GM20000 (cell line): ENCODE data around the gene PBX1.

Source experiments
- DNase-seq: peaks from one replicate; pipeline ENCODE4 v3.0.0; 2012; ENCODE audit warnings: low spot score
- CTCF ChIP-seq: IDR thresholded peaks from 2 replicates; pipeline ENCODE4 v1.5.1; 2012; ENCODE audit warnings: mild to moderate bottlenecking, control low read depth; ENCODE audit errors: extremely low read depth, missing control alignments

The PBX1 gene

GRCh38 chr1:164739189-164739588 is 180.2 kb downstream of the PBX1 start:
- no peak for DNase-seq
- TF ChIP-seq CTCF: no peak

GRCh38 chr1:164740000-164740526 is 181.1 kb downstream of the PBX1 start:
- no peak for DNase-seq
- TF ChIP-seq CTCF: no peak

- no peak for TF ChIP-seq CTCF
- no peak for DNase-seq
Measured at GRCh38 chr1:164742745-164743144, 183.8 kb downstream of the PBX1 start.

DNA sequence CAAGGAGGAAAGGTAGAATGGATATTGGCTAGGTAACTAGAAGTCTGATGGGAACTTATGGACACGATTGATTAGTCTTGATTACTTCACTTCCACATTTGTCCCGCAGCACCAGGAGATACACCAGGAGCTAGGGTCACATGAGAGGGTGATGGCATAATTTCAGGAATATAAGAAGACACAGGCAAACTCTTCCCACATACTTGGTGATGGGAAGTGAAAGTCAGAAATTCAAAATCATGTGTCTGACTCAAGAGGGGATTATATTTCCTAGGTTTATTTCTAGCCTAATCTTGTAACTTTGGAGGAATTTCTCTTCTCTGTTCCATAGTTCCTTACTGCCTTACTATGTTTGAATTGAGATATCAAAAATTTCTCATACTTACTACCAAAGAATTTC is 185.0 kb downstream of the PBX1 start:
- no peak for DNase-seq
- TF ChIP-seq CTCF: no peak

DNA sequence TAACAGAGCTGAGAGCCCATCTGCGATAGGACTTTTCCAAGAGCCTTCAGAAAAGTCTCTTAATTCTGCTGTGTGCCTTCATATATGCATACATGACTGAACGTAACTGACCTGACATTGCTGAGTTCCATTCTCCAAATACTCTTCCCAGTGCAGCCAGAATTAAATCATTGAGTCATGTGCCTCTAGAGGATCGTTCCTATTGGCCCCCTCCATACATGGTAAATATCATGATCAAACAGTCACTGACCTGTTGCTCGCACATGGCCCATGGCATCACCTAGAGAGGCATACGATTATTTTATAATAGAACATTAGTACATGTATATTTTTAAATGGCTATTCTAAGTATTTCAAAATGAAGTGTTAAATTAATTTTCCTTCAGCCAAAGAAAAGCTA is 186.8 kb downstream of the PBX1 start:
- no peak for DNase-seq
- TF ChIP-seq CTCF: no peak

- TF ChIP-seq CTCF: no peak
- no peak for DNase-seq
Measured at GRCh38 chr1:164746632-164747031, 187.6 kb downstream of the PBX1 start.

DNA sequence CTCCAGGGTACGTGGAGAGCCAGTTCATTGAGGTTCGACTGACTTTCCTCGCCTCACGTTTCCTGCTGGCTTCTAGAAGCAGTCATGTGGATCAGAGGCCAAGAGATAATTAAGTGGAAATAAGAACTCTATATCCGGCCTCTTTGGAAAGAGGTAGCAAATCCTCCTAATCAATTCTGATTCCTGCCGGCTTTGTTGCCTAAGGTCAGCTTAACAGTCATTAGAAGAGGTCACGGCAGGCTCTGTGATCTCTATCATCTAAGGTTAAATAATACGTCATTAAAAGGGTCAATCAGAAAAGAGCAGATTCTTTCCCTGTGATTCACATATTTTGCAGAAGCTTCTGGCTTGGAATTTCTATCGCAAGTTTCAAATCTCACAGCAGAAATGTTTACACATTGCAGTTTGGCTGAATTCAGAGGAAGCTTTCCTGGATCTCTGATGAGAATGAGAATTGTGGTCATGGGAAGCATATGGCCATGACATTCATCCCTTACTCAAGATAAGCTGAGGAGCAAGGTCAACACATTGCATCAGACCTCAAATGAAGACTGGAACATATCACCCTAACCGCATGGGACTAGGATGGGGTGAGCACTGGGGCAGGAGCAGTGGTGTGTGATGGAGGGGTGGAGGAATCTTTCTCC is 189.4 kb downstream of the PBX1 start:
- no peak for TF ChIP-seq CTCF
- DNase-seq: no peak
